Stimulated activated CD4-positive, alpha-beta T cell treated with anti-CD3 and anti-CD28 coated beads, Interleukin-4, amount 100 ng/mL, for 48 hours (primary cell): ENCODE results near the gene RPS16.

Experiments used
- DNase-seq, 2 donors: peaks; one replicate each; pipeline ENCODE4 v3.0.0-alpha.2; 2020; ENCODE audit warnings: low read depth in 2 of 2

Gene RPS16

DNA sequence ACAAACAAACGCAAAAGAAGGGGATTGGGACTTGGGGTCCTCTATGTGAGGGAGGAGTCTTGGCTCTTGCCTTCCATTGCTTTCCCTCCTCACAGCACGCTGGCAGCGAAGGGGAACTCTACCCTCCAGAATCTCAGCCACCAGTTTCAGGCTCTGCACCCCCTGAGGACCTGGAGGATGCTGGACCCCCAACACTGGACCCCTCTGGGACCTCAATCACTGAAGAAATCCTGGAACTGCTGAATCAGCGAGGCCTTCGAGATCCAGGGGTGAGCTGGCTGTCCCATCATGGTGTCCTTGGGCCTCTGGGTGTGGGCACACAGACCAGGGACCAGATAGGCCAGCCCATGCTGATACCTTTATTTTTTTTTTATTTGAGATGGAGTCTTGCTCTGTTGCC is 13.7 kb downstream of the RPS16 start:
- DNase-seq, result no peak

DNA sequence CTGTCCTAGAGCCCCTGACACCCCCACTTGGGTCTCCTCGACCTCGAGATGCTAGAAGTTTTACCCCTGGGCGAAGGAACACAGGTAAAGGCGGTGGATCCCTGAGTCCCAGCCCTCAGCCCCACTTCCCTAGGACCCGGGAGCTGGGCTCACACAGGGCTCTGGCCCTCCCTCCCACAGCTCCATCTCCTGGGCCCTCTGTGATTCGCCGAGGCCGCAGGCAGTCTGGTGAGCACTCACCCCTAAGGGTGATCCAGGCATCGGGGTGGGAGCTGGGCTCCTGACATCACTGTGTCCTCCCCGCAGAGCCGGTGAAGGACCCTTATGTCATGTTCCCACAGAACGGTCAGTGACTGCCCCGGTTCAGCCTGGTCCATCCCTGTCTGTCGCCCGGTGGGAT is 15.0 kb downstream of the RPS16 start:
- DNase-seq, result no peak

DNA sequence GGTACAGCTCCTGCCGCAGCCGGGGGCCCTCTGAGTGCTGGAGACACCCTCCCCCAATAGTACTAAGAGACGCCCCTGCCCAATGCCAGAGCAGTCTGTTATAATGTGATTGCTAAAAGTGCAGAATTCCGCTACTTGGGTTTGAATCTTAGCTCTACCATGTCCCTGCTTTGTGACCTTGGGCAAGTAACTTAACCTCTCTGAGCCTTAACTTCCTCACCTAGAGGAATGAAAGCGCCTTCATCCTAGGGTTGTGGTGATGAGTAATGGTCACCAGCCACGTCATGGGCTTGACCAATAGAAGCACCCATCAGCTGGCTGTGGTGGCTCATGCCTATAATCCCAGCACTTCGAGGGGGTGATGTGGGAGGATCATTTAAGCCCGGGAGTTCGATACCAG is 16.7 kb downstream of the RPS16 start:
- no peak for DNase-seq

DNA sequence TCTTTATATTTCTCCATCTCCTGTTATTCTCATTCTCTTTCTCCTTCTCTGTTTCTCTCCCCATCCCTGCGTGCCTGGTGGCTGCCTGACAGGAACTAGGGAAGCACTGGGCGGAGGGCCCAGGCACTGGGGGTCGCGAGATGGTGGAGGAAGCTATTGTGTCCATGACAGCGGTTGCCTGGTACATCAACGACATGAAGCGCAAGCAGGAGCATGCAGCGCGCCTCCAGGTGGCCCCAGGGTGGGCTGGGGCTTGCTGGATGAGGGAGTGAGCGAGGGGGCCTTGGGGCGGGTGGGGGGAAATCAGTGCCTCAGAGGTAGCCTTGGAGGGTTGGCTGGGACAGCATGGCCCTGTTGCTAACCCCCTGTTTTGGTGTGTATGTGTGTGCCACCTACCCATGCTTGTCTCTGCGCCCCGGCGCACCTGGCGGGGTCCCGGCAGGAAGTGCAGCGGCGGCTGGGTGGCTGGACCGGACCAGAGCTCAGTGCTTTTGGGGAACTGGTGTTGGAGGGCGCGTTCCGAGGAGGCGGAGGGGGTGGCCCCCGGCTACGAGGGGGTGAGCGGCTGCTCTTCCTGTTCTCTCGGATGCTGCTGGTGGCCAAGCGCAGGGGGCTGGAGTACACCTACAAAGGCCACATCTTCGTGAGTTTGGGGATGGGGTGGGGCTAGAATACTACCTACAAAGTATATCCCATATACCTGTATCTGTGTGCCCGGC is 18.1 kb downstream of the RPS16 start:
- no peak for DNase-seq

DNA sequence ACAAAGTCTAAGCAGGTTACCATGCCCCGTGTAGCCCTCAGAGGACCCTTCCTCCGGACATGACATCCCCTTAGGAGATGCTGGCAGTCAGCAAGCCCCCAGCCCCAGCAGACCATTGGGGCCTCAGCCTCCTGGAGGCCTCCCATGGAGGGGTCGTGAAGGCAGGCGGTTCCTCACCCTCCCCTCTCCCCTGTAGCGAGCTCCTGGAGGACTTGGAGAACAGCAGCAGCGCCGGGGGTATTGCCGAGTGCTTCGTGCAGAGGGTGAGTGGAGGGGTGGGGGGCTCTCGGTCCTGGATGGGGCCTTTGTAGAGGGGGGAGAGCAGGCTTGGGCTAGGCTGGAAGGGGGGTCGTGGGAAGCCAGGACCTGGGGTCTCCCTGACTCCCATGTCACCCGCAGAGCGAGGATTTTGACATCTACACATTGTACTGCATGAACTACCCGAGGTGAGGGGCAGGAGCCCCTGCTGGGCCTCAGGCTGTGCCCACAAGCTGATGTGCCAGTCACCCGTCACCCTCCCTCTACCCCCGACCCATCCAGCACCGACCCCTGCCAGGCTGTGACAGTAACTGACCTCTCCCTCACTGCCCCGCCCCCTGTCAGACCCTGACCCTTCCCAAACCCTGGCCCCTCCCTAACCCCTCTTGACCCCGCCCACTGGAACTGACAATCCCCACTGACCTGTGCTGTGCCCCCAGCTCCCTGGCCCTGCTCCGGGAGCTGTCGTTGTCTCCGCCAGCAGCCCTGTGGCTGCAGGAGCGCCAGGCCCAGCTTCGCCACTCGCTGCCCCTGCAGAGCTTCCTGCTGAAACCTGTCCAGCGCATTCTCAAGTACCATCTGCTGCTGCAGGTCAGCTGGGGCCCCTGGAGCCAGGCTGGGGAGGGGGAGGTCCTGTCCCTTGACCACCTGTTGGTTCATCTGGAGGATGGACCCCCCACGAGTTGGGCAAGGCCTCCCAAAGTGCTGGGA is 19.3 kb downstream of the RPS16 start:
- DNase-seq, result no peak

DNA sequence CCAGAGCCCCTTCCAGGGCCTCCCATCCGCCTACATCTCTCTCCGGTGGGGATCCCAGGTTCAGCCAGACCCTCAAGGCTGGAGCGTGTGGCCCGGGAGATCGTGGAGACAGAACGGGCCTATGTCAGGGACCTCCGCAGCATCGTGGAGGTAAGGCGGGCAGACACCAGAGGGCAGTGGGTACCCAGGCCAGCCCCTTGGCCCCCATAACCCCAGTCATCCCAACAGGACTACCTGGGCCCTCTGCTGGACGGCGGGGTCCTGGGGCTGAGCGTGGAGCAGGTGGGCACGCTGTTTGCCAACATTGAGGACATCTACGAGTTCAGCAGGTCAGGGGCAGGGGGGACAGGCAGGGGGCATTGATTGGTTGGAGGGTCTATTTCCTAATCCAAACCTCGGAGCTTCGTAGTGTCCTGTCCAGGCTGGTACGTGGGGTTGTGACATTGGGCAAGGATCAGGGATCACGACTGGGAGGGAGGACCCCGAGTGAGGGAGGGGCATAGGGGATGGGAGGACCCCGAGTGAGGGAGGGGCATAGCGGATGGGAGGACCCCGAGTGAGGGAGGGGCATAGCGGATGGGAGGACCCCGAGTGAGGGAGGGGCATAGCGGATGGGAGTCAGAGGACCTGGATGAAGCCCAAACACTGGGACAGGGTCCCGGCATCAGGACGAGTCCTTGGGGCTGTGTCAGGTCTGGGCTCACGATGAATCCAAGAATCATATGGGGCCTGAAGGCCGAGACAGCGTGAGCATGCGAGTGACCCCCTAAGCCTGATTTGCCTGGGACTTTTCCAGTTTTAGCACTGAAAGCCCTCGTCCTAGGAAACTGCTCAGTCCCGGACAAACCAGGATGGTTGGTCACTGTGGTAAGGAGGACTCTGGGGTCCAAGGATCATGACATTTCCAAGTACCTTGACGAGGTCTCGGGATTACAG is 20.4 kb downstream of the RPS16 start:
- DNase-seq, result no peak

DNA sequence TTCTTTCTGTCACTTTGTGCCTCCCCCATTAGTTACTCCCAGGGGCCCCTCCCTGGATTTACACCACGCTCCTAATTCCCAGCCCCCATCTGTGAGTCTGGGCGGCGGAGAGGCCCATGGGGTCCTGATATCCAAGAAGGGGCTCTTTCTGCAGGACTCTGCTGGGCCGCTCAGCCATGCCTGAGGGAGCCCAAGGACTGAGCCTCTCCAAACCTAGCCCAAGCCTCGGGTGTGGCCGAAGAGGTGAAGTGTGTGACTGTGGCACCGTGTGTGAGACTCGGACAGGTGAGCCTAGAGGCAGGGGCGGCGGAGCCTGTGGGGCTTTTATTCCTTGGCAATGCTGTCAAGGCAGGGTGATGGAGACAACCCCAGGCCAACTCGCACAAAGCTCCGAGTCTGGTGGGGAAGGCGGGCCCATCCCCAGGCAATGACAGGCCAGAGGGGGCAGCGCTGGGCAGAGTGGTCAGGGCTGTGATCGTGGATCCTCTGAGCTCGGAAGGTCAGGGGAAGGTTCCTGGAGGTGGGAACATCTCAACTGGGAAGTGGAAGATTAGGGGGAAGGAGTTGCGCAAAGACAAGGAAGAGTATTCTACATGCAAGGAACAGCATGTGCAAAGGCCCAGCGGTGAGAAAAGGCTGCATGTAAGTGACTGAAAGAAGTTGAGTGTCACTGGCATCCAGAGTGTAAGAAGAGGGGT is 21.7 kb downstream of the RPS16 start:
- no peak for DNase-seq

DNA sequence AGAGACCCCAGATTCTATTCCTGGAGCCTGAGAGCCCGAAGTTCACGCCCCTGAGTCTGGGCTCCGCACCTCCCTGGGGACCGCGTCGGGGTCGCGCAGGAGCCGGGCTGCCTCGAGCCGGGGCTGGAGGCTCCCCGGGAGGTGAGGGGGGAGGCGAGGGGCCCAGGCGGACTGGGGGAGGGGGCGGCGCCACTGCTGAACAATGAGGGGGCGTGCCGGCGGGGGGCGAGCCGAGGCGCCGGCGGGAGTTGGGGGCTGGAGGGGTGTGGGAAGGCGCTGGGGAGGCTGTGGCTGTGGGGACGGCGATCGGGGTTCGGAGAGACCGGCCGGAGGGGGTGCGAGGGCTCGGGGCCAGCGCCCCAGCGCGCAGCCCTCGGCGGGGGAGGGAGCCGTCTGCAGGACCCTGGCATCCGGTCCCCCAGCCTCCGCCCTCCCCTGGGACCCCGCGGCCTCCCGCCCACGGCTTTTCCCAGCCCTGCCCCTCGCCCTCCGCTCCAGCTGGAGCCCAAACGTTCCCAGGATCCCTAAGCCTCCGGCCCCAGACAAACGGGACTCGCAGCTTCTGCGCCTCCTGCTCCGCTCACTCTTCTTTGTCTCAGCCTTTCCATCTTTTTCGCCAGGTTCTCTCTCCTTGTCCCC is 22.4 kb downstream of the RPS16 start:
- no peak for DNase-seq

DNA sequence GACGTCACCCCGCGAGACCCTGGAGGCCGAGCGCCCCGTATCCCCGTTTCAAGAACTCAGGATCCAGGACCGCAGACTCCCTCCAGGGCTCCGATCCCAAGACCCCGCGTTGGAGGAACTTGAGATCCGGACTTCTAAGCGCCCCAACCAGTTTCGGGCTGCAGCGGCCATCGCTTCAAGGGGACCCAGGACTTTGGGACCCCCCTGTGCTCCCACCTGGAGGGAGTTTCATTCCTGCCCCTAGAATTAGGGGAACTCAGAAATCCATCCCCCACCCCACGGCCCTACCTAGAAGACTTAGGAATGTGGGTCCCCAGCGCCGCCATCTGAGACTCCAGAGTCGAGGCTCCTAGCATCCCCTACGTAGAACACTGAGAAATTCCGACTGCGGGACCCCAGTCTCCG is 22.9 kb downstream of the RPS16 start:
- no peak for DNase-seq

DNA sequence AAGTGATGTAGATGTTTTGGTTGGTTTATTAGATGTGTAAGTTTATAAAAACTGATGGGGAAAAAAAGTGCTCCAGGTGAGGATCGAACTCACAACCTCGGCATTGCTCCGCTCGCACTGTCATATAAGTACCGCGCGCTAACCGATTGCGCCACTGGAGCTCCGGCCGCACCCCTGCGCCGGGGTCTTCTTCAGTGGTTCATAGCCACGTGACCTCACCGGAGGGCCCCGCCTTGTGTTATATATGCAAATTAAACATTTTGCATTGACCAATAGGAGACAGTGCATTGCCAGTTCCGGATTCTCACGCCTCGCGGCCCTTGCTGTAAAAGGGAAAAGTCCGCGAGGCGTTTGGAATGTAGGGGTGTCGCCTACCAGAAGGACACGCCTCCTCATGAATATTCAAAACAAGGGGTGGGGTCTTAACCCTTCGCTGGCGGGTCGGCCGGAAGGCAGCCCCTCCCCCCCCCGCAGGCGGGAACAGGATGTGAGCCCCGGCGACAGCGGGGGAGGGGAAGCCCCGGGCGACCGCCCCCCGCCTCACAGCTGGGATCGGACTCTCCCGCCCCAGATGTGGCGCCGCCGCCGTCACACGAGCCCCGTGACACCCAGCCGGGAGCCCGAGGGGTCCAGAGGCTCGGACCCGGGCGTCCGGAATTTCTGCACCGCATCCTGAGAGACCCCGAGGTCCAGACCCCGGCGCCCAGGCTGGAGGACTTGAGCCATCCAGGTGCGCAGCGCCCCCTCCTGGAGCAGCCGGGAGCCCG is 23.5 kb downstream of the RPS16 start, which contains the start of gene PLEKHG2:
TSS of gene PLEKHG2 (plus strand) at position 570 of the 767 bp plus-strand sequence. CDS start 1,418 bp downstream, outside the sequence.
- peak; percentile 95 to 99 for DNase-seq

DNA sequence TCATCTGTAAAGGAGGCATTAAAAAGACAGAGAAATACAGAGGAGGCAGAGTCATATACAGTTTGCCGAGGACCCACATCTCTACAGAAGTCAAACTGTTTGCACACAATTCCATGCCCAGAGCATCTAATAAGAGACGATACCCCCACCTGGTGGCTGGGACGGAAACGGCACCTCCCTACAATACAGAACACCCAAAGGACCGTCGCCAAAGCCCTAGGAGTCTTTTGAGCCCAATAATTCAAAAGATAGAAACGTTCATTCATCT is 24.0 kb downstream of the RPS16 start:
- peak; percentile 86 to 92 for DNase-seq

DNA sequence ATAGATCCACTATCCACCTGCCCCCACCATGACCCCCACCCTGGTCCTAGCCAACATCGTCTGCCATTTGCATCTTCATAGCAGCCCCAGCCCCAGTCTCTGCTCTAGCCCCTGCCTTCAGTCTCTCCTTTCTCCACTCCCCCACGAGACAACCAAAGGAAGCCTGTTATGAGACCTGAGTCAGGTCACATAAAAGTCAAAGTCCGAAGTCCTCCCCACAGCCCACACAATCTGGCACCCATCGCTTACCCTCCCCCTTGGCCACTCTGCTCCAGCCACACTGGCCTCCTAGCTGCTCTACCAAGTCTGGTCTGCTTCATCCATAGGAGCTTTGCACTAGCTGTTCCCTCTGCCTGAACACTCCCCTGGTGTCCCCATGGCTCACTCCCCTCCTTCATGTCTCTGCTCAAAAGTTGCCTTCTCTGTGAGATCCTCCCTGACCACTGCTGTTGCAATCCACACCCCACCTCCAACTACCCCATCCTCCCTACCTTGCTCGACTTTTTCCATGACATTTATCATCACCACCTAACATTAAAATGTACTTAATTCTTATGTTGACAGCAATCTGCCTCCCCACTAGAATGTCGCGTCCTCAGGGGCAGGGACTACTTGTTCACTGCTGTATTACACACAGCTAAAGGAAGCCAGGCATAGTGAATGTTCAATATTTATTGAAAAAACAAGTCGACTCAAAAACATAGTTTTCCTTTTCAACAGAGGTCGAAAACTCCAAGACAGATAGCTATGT is 24.5 kb downstream of the RPS16 start:
- no peak for DNase-seq

DNA sequence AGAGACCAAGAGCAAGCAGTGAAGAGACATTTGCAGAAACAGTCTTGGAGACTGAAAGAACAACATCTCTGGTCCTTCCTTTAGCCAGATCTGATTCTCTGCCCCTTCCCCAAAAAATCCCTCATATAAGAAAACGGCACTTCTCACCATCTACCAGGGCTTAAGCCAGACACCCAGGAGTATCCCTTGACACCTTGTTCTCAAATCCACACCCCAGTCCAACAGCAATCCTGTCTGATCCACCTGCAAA is 25.0 kb downstream of the RPS16 start:
- no peak for DNase-seq

DNA sequence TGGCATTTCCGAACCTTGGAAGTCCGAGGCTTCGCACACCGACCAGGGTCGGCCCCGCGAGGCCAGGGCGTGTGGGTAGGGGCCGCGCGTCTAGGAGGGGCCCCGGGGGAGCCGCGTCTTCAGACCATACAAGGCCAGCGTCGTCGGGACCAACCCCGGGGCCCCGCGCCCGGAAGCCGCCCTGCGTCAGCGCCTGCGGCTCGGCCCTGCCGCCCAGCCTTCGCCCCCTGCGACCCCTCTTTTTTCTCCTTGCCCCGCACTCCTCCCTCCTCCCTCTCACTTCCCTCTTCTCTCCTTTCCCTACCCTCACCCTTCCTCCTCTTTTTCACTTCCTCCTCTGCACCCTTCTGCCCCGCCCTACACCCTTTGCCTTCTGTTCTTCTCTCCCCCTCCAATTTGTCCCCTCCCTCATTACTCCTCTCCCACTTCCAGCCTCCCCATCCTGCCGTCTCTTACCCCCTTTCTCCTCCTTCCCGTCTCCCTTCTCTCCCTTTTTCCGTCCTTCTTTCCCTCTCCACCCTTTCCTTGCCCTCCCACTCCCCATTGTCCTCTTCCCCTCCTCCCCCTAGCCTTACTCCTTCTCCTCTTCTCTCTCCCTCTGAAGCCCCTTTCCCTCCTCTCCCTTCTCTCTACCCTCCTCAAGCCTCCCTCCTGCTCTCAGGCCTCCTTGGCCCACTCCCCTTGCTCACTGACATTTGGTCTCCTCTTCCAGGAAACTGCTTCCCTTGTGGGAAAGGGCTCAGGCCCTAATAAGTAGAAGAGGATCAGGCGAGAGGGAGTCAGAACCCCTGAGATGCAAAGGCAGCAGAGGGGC is 25.5 kb downstream of the RPS16 start:
- no peak for DNase-seq

DNA sequence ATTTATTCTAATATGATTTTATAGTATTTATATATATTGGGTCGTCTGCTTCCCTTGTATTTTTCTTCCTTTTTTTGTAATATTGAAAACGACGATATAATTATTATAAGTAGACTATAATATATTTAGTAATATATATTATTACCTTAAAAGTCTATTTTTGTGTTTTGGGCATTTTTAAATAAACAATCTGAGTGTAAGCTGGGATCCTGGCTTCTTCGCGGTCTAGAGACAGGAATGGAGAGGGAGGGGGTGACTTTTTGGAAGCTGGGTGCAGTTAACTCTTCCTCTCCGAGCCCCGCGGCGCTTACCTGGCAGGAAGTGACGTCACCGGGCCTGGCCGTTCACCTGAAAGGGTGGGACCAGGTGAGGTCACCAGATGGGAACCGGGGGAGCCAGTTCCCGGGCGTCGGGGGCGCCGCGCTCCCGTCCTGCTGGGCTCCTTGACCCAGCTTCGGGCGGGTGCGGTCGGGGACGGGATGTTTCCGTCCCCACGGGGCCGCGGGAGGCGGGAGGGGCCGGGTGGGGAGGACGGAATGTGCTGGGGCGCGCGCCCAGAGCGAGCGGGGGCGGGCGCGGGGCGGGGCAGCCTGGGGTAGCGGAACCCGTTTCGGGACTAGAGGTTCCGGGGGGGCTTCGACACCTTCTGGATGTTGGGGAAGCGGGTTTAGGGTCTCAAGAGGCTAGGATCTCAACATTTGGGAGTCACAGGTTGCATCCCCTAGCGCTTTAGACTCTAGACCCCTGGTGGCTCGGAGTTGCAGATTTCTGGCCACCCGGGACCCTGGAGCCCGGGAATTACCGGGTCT is 26.3 kb downstream of the RPS16 start:
- DNase-seq, result peak; percentile 68 to 75

DNA sequence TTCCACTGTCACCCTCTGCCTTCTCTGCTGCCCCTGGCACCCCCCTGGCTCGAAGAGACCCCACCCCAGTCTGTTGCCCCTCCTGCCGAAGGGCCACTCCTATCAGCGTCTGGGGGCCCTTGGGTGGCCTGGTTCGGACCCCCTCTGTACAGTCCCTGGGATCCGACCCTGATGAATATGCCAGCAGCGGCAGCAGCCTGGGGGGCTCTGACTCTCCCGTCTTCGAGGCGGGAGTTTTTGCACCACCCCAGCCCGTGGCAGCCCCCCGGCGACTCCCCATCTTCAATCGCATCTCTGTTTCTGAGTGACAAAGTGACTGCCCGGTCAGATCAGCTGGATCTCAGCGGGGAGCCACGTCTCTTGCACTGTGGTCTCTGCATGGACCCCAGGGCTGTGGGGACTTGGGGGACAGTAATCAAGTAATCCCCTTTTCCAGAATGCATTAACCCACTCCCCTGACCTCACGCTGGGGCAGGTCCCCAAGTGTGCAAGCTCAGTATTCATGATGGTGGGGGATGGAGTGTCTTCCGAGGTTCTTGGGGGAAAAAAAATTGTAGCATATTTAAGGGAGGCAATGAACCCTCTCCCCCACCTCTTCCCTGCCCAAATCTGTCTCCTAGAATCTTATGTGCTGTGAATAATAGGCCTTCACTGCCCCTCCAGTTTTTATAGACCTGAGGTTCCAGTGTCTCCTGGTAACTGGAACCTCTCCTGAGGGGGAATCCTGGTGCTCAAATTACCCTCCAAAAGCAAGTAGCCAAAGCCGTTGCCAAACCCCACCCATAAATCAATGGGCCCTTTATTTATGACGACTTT is 27.1 kb downstream of the RPS16 start:
- no peak for DNase-seq
